Neuronal stem cell (in vitro differentiated cells): ENCODE data around the gene LMF1.

ENCODE experiments used
- DNase-seq: peaks from one replicate; pipeline ENCODE4 v3.0.0-alpha.2; 2013; ENCODE audit warnings: low spot score
- H2AFZ ChIP-seq: one replicate; pipeline ENCODE4 v1.6.1; 2013; ENCODE audit warnings: mild to moderate bottlenecking, low read length, inconsistent platforms
- H2AK5ac ChIP-seq: 2 replicates; pipeline ENCODE4 v1.6.1; 2013; ENCODE audit warnings: low read depth, mild to moderate bottlenecking, inconsistent platforms, low read length, moderate library complexity, mixed read lengths
- H2BK120ac ChIP-seq: 2 replicates; pipeline ENCODE4 v1.6.1; 2013; ENCODE audit warnings: low read depth, mild to moderate bottlenecking, inconsistent platforms, low read length, moderate library complexity, mixed read lengths
- H2BK12ac ChIP-seq: one replicate; pipeline ENCODE4 v1.6.1; 2013; ENCODE audit warnings: low read length, inconsistent platforms
- H2BK15ac ChIP-seq: 2 replicates; pipeline ENCODE4 v1.6.1; 2013; ENCODE audit warnings: mild to moderate bottlenecking, low read length, inconsistent platforms, mixed read lengths
- H2BK5ac ChIP-seq: one replicate; pipeline ENCODE4 v1.6.1; 2013; ENCODE audit warnings: inconsistent platforms, mild to moderate bottlenecking, low read length, moderate library complexity
- H3K14ac ChIP-seq: one replicate; pipeline ENCODE4 v1.6.1; 2013; ENCODE audit warnings: low read length, inconsistent platforms
- H3K18ac ChIP-seq: 2 replicates; pipeline ENCODE4 v1.6.1; 2013; ENCODE audit warnings: low read length, inconsistent platforms
- H3K23ac ChIP-seq: 2 replicates; pipeline ENCODE4 v1.6.1; 2013; ENCODE audit warnings: low read depth, mild to moderate bottlenecking, mixed read lengths, low read length, inconsistent platforms; ENCODE audit not compliant: poor library complexity
- H3K27ac ChIP-seq: replicated peaks from 3 replicates; pipeline ENCODE4 v1.5.1; 2013; ENCODE audit warnings: low read length, inconsistent platforms
- H3K27me3 ChIP-seq, 3 experiments: 2 replicates each; pipeline ENCODE4 v1.6.1; 2013; ENCODE audit warnings: low read length in 3 of 3, mild to moderate bottlenecking in 2 of 3, inconsistent platforms in 1 of 3, low read depth in 1 of 3, mixed read lengths in 1 of 3, moderate library complexity in 1 of 3; ENCODE audit not compliant: control insufficient read depth in 3 of 3, insufficient read depth in 3 of 3
- H3K36me3 ChIP-seq, 2 donors: replicated peaks in 1 of 2; 2 replicates each; pipeline ENCODE4 v1.6.1; 2013; ENCODE audit warnings: low read length in 2 of 2; ENCODE audit not compliant: control insufficient read depth in 2 of 2, insufficient read depth in 2 of 2
- H3K4ac ChIP-seq: 2 replicates; pipeline ENCODE4 v1.6.1; 2013; ENCODE audit warnings: inconsistent platforms, mild to moderate bottlenecking, low read length, moderate library complexity
- H3K4me1 ChIP-seq, 2 donors: 1 replicate in 1 of 2; 2 replicates in 1 of 2; pipeline ENCODE4 v1.6.1; 2013; ENCODE audit warnings: low read length in 2 of 2, low read depth in 1 of 2; ENCODE audit not compliant: control insufficient read depth in 2 of 2, insufficient read depth in 1 of 2
- H3K4me2 ChIP-seq: one replicate; pipeline ENCODE4 v1.6.1; 2013; ENCODE audit warnings: mild to moderate bottlenecking, low read length, inconsistent platforms; ENCODE audit not compliant: insufficient read depth, poor library complexity, severe bottlenecking
- H3K4me3 ChIP-seq, 2 donors: 2 replicates each; pipeline ENCODE4 v1.5.1; 2013; ENCODE audit warnings: low read length in 2 of 2, mild to moderate bottlenecking in 2 of 2, inconsistent platforms in 1 of 2, moderate library complexity in 1 of 2
- H3K79me1 ChIP-seq: one replicate; pipeline ENCODE4 v1.6.1; 2013; ENCODE audit warnings: low read depth, mild to moderate bottlenecking, inconsistent platforms, low read length, moderate library complexity
- H3K9ac ChIP-seq: one replicate; pipeline ENCODE4 v1.6.1; 2013; ENCODE audit warnings: mild to moderate bottlenecking, low read depth, low read length, inconsistent platforms; ENCODE audit not compliant: poor library complexity
- H3K9me3 ChIP-seq, 2 donors: replicated peaks in 1 of 2; 2 replicates each; pipeline versions ENCODE3 to v1.6.1; 2013; ENCODE audit warnings: low read length in 2 of 2, mild to moderate bottlenecking in 2 of 2, inconsistent platforms in 1 of 2, low read depth in 1 of 2, mixed read lengths in 1 of 2, moderate library complexity in 1 of 2; ENCODE audit not compliant: control insufficient read depth in 2 of 2, insufficient read depth in 1 of 2
- H4K8ac ChIP-seq: one replicate; pipeline ENCODE4 v1.6.1; 2013; ENCODE audit warnings: low read depth, mild to moderate bottlenecking, inconsistent platforms, low read length, moderate library complexity
- H4K91ac ChIP-seq: one replicate; pipeline ENCODE4 v1.6.1; 2013; ENCODE audit warnings: low read length, low read depth, mild to moderate bottlenecking, inconsistent platforms; ENCODE audit not compliant: poor library complexity
- WGBS, 2 donors: extraction: QIAGEN DNeasy Blood & Tissue Kit; methylation state at CpG; one replicate each; pipeline ENCODE4 v1.1.7; 2013; ENCODE audit warnings: missing lambda C conversion rate in 2 of 2, mixed read lengths in 1 of 2; ENCODE audit not compliant: insufficient read length in 2 of 2, insufficient replicate concordance in 1 of 2; ENCODE audit errors: extremely low coverage in 2 of 2; 5-methylcytosine and 5-hydroxymethylcytosine counted together

Gene LMF1

GRCh38 chr16:819336-820043, 151.3 kb downstream of the LMF1 start:
- peak overlapping the region; percentile 4 for H2BK5ac ChIP-seq
- DNase-seq, result no peak
- H3K4me1 ChIP-seq, result peaks cover 3% of the 10 kb centered on the region in 2 donors
- no peak overlapping the region for H2BK15ac ChIP-seq
- no CpG with 5 or more reads among the region's 23 CpGs for WGBS, 2 donors
- peak overlapping the region; percentile 6 for H3K23ac ChIP-seq
- H2BK120ac ChIP-seq, result no peak overlapping the region
- H3K4me3 ChIP-seq, result no peak overlapping the region
- H3K18ac ChIP-seq, result peak overlapping the region; percentile 76
- H2AK5ac ChIP-seq, result peak overlapping the region; percentile 53
- no peak overlapping the region for H4K8ac ChIP-seq
- no peak overlapping the region for H4K91ac ChIP-seq
- peaks cover 3% of the 10 kb centered on the region for H3K79me1 ChIP-seq
- H2AFZ ChIP-seq, result no peak overlapping the region
- H3K14ac ChIP-seq, result no peak overlapping the region
- no peak overlapping the region for H3K4ac ChIP-seq
- H3K27me3 ChIP-seq, result peaks cover 0 to 11% (median 0%) of the 10 kb centered on the region in 3 experiments
- H2BK12ac ChIP-seq, result no peak overlapping the region
- H3K27ac ChIP-seq, result no peak overlapping the region
- H3K4me2 ChIP-seq, result no peak overlapping the region
- no peaks in the 10 kb centered on the region for H3K36me3 ChIP-seq
- peaks cover 5 to 15% of the 10 kb centered on the region in 2 donors for H3K9me3 ChIP-seq
- no peak overlapping the region for H3K9ac ChIP-seq

- H3K9me3 ChIP-seq, result peaks cover 5 to 9% of the 10 kb centered on the region in 2 donors
- H3K4me1 ChIP-seq, result peaks cover 3% of the 10 kb centered on the region in 2 donors
- no peak overlapping the region for H3K23ac ChIP-seq
- H3K9ac ChIP-seq, result no peak overlapping the region
- no peak overlapping the region for H3K18ac ChIP-seq
- H3K27ac ChIP-seq, result no peak overlapping the region
- no peak overlapping the region for H4K91ac ChIP-seq
- peaks cover 0 to 9% (median 0%) of the 10 kb centered on the region in 3 experiments for H3K27me3 ChIP-seq
- no peak overlapping the region for H3K4me2 ChIP-seq
- H3K4me3 ChIP-seq, result peak overlapping the region in 1 of 2 donors; percentile 25
- H4K8ac ChIP-seq, result no peak overlapping the region
- H3K14ac ChIP-seq, result no peak overlapping the region
- no peak for DNase-seq
- no peak overlapping the region for H2BK120ac ChIP-seq
- H2AFZ ChIP-seq, result no peak overlapping the region
- H3K4ac ChIP-seq, result no peak overlapping the region
- H2BK15ac ChIP-seq, result no peak overlapping the region
- H2BK5ac ChIP-seq, result no peak overlapping the region
- H2BK12ac ChIP-seq, result no peak overlapping the region
- H2AK5ac ChIP-seq, result no peak overlapping the region
- H3K79me1 ChIP-seq, result peaks cover 1% of the 10 kb centered on the region
- H3K36me3 ChIP-seq, result no peaks in the 10 kb centered on the region
- no CpG with 5 or more reads among the region's 2 CpGs for WGBS, 2 donors
Observed at GRCh38 chr16:818592-818991, 152.2 kb downstream of the LMF1 start.

- peaks cover 2 to 6% of the 10 kb centered on the region in 2 donors for H3K9me3 ChIP-seq
- no peak overlapping the region for H2BK5ac ChIP-seq
- H3K36me3 ChIP-seq, result no peaks in the 10 kb centered on the region
- H3K27ac ChIP-seq, result no peak overlapping the region
- no peak for DNase-seq
- no peak overlapping the region for H3K9ac ChIP-seq
- WGBS, 2 donors, result no CpG with 5 or more reads among the region's 8 CpGs
- H3K4me3 ChIP-seq, result no peak overlapping the region
- no peak overlapping the region for H4K91ac ChIP-seq
- no peak overlapping the region for H3K14ac ChIP-seq
- H3K4ac ChIP-seq, result no peak overlapping the region
- no peak overlapping the region for H3K23ac ChIP-seq
- H3K79me1 ChIP-seq, result peaks cover 1% of the 10 kb centered on the region
- H4K8ac ChIP-seq, result no peak overlapping the region
- no peak overlapping the region for H2BK120ac ChIP-seq
- H3K27me3 ChIP-seq, result peaks cover 0 to 9% (median 4%) of the 10 kb centered on the region in 3 experiments
- H2AFZ ChIP-seq, result no peak overlapping the region
- peaks cover 4 to 6% of the 10 kb centered on the region in 2 donors for H3K4me1 ChIP-seq
- no peak overlapping the region for H2AK5ac ChIP-seq
- no peak overlapping the region for H2BK12ac ChIP-seq
- no peak overlapping the region for H3K18ac ChIP-seq
- no peak overlapping the region for H3K4me2 ChIP-seq
- H2BK15ac ChIP-seq, result no peak overlapping the region
Observed at GRCh38 chr16:818132-818531, 152.7 kb downstream of the LMF1 start.

- no peaks in the 10 kb centered on the region for H3K36me3 ChIP-seq
- no CpG with 5 or more reads among the region's 71 CpGs for WGBS, 2 donors
- no peak overlapping the region for H3K27ac ChIP-seq
- no peak overlapping the region for H2AFZ ChIP-seq
- peak overlapping the region; percentile 57 for H3K18ac ChIP-seq
- H3K4me3 ChIP-seq, result no peak overlapping the region
- H3K27me3 ChIP-seq, result peaks cover 0 to 15% (median 6%) of the 10 kb centered on the region in 3 experiments
- peaks cover 4 to 8% of the 10 kb centered on the region in 2 donors for H3K4me1 ChIP-seq
- H3K9ac ChIP-seq, result peak overlapping the region; percentile 44
- peak overlapping the region; percentile 81 for H2BK15ac ChIP-seq
- no peak overlapping the region for H4K91ac ChIP-seq
- peaks cover 1% of the 10 kb centered on the region for H3K79me1 ChIP-seq
- DNase-seq, result no peak
- H3K14ac ChIP-seq, result peak overlapping the region; percentile 56
- H3K4me2 ChIP-seq, result no peak overlapping the region
- H2BK5ac ChIP-seq, result peak overlapping the region; percentile 87
- peak overlapping the region; percentile 65 for H3K23ac ChIP-seq
- peak overlapping the region; percentile 43 for H4K8ac ChIP-seq
- H2BK12ac ChIP-seq, result peak overlapping the region; percentile 84
- peaks cover 0 to under 1% of the 10 kb centered on the region in 2 donors for H3K9me3 ChIP-seq
- H3K4ac ChIP-seq, result no peak overlapping the region
- H2AK5ac ChIP-seq, result peak overlapping the region; percentile 88
- peak overlapping the region; percentile 31 for H2BK120ac ChIP-seq
Observed at GRCh38 chr16:817001-817906, 153.5 kb downstream of the LMF1 start.
